GM12878 (cell line): ENCODE measurements around the gene TP53BP1. TPM values are rescaled to one million over a fixed set of nuclear protein-coding genes. Genes with fewer than 3 reads are reported as not detected.

ENCODE experiments used
- PAX5 ChIP-seq: IDR thresholded peaks from 2 replicates; pipeline ENCODE4 v1.6.1; 2011; ENCODE audit warnings: low read depth, low read length, borderline replicate concordance
- RAD21 ChIP-seq: IDR thresholded peaks from 2 replicates; pipeline ENCODE4 v1.6.1; 2011; ENCODE audit warnings: mild to moderate bottlenecking, low read depth, low read length, moderate library complexity; ENCODE audit not compliant: insufficient read depth
- polyA plus RNA-seq, 11 experiments: library from polyadenylated mRNA; depleted of rRNA in 4 of 11; unstranded in 6 of 11; stranded (reverse) in 5 of 11; fragments of >200 nt; fragmentation: Nextera tagmentation in 4 of 11; fragmentation: Illumina TruSeq in 1 of 11; extraction: Ambion mirVana in 4 of 11; extraction: Trizol in 1 of 11; gene quantifications; 1 replicate in 1 of 11; 2 replicates in 10 of 11; pipeline versions ENCODE4 v1.2.1 to v1.2.3, GENCODE V29; 2011 to 2016; ENCODE audit warnings: inconsistent platforms in 2 of 11, missing spikeins in 2 of 11, low read depth in 1 of 11
- total RNA-seq, 4 experiments: library from RNA; depleted of rRNA in 3 of 4; stranded (reverse); fragments of >200 nt in 3 of 4; fragmentation: Illumina TruSeq in 1 of 4; extraction: Trizol in 1 of 4; gene quantifications; 2 replicates each; pipeline versions ENCODE4 v1.2.1 to v1.2.3, GENCODE V29; 2013 to 2021
- TF ChIP-seq, protein P1 (sequence below): IDR thresholded peaks from 2 replicates; pipeline ENCODE4 v1.6.1; 2012; ENCODE audit warnings: low read depth, low read length, improper control_type of control experiment
- TF ChIP-seq, protein P2 (sequence below): IDR thresholded peaks from 2 replicates; pipeline ENCODE4 v1.6.1; 2012; ENCODE audit warnings: improper control_type of control experiment, low read depth, low read length; ENCODE audit not compliant: insufficient replicate concordance

TP53BP1 gene
- total and polyA plus RNA-seq, 10 of the 15 experiments (the other 5 are each of a cell fraction or from before 2014, with no cell fraction given) = 6.2 to 50.2 (median 19.3) TPM

DNA sequence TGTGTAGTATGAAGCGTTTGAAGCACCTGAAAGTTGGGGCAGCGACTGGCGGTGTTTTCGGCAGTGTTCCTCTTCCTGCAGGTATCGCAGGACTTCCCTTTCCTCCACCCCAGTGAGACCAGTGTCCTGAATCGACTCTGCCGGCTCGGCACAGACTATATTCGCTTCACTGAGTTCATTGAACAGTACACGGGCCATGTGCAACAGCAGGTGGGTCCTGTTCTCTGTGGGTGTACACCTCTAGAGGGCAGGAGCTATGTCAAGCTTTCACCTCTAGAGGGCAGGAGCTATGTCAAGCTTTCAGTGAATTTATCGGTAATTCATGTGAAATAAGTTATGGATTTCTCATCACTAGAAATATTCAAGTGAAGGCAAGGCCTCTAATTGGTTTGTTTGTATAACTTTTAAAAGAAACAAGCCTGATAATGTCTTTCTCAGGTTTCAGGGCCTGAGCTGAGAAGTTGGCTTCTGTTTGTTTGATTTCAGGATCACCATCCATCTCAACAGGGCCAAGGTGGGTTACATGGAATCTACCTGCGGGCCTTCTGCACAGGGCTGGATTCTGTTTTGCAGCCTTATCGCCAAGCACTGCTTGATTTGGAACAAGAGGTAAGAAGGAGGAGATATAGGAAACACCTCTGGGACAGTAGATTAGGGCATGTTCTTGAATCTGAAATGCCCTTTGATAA is 116.8 kb downstream of the TP53BP1 start (continued):
- TF ChIP-seq, protein P1, sequence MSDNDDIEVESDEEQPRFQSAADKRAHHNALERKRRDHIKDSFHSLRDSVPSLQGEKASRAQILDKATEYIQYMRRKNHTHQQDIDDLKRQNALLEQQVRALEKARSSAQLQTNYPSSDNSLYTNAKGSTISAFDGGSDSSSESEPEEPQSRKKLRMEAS = 0 out of 2 replicates have a peak, but pooled peaks have one; percentile 19
- TF ChIP-seq PAX5 = 0 out of 2 replicates have a peak, but pooled peaks have one; percentile 52
- TF ChIP-seq, protein P2, sequence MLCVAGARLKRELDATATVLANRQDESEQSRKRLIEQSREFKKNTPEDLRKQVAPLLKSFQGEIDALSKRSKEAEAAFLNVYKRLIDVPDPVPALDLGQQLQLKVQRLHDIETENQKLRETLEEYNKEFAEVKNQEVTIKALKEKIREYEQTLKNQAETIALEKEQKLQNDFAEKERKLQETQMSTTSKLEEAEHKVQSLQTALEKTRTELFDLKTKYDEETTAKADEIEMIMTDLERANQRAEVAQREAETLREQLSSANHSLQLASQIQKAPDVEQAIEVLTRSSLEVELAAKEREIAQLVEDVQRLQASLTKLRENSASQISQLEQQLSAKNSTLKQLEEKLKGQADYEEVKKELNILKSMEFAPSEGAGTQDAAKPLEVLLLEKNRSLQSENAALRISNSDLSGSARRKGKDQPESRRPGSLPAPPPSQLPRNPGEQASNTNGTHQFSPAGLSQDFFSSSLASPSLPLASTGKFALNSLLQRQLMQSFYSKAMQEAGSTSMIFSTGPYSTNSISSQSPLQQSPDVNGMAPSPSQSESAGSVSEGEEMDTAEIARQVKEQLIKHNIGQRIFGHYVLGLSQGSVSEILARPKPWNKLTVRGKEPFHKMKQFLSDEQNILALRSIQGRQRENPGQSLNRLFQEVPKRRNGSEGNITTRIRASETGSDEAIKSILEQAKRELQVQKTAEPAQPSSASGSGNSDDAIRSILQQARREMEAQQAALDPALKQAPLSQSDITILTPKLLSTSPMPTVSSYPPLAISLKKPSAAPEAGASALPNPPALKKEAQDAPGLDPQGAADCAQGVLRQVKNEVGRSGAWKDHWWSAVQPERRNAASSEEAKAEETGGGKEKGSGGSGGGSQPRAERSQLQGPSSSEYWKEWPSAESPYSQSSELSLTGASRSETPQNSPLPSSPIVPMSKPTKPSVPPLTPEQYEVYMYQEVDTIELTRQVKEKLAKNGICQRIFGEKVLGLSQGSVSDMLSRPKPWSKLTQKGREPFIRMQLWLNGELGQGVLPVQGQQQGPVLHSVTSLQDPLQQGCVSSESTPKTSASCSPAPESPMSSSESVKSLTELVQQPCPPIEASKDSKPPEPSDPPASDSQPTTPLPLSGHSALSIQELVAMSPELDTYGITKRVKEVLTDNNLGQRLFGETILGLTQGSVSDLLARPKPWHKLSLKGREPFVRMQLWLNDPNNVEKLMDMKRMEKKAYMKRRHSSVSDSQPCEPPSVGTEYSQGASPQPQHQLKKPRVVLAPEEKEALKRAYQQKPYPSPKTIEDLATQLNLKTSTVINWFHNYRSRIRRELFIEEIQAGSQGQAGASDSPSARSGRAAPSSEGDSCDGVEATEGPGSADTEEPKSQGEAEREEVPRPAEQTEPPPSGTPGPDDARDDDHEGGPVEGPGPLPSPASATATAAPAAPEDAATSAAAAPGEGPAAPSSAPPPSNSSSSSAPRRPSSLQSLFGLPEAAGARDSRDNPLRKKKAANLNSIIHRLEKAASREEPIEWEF = no peak
- TF ChIP-seq RAD21 = 0 out of 2 replicates have a peak, but pooled peaks have one; percentile 21
- TF ChIP-seq, all 136 proteins: peak for 7
